Heart left ventricle (tissue), 16 donors: Measurements from ENCODE around the gene CDC14B. TPM values are rescaled to one million over a fixed set of nuclear protein-coding genes. Genes with fewer than 3 reads are reported as not detected.
"Not testable (repeated sequence)": the region's sequence is repeated elsewhere in the genome, so short reads cannot be mapped to it uniquely, and the experiment has no call there.

Experiments used
- ATAC-seq, 4 donors: fragments of 200-7000 bp; cut with Tn5 transposase; one replicate each; pipeline ENCODE4 v1.9.1; 2020 to 2022; ENCODE audit warnings: moderate library complexity in 4 of 4, mild to moderate bottlenecking in 3 of 4, moderate number of reproducible peaks in 1 of 4
- DNase-seq, 5 donors: peaks; one replicate each; pipeline ENCODE4 v3.0.0-alpha.2; 2020
- H3K27ac ChIP-seq, 12 donors: fragments of 200-600 bp; sonication (generic) in 4 of 12; one replicate each; pipeline versions ENCODE4 v1.5.0 to v1.8.0; 2016 to 2022; ENCODE audit warnings: mild to moderate bottlenecking in 2 of 12
- H3K27me3 ChIP-seq, 9 donors: fragments of 200-600 bp; sonication (generic) in 2 of 9; one replicate each; pipeline versions ENCODE4 v1.5.1 to v1.8.0; 2016 to 2022; ENCODE audit warnings: mild to moderate bottlenecking in 3 of 9
- H3K36me3 ChIP-seq, 9 donors: fragments of 200-600 bp; sonication (generic) in 2 of 9; one replicate each; pipeline versions ENCODE4 v1.5.0 to v1.8.0; 2018 to 2022; ENCODE audit warnings: mild to moderate bottlenecking in 2 of 9
- H3K4me1 ChIP-seq, 12 donors: fragments of 200-600 bp; sonication (generic) in 4 of 12; one replicate each; pipeline versions ENCODE4 v1.5.0 to v1.8.0; 2016 to 2022; ENCODE audit warnings: mild to moderate bottlenecking in 3 of 12
- H3K4me3 ChIP-seq, 12 donors: fragments of 200-600 bp; sonication (generic) in 4 of 12; one replicate each; pipeline versions ENCODE4 v1.5.0 to v1.8.0; 2017 to 2022; ENCODE audit warnings: mild to moderate bottlenecking in 9 of 12, moderate library complexity in 4 of 12
- H3K9me3 ChIP-seq, 12 donors: fragments of 200-600 bp; sonication (generic) in 4 of 12; one replicate each; pipeline versions ENCODE4 v1.5.0 to v1.8.0; 2016 to 2022; ENCODE audit warnings: mild to moderate bottlenecking in 1 of 12
- CTCF ChIP-seq, 12 donors: fragments of 200-600 bp; sonication (generic) in 4 of 12; IDR thresholded peaks; one replicate each; pipeline versions ENCODE4 v1.5.0 to v1.8.0; 2018 to 2022; ENCODE audit warnings: antibody characterized with exemption in 12 of 12, mild to moderate bottlenecking in 5 of 12
- POLR2A ChIP-seq, 2 donors: fragments of 450-650 bp; IDR thresholded peaks; one replicate each; pipeline ENCODE4 v1.6.1; 2017; ENCODE audit warnings: antibody characterized with exemption in 2 of 2, mild to moderate bottlenecking in 2 of 2, moderate library complexity in 2 of 2
- WGBS, 4 donors: extraction: QIAGEN DNeasy Blood & Tissue Kit in 2 of 4; methylation state at CpG; one replicate each; pipeline versions ENCODE4 v1.1.5 to v1.1.7; 2013 to 2018; 5-methylcytosine and 5-hydroxymethylcytosine counted together
- intact Hi-C, 10 donors: fragments of 100-400 bp; cut with DNase I; formaldehyde crosslinking; loops; one replicate each; pipeline versions ENCODE4 v1.11.1 to v1.14.2; 2022
- polyA plus RNA-seq, 2 donors: library from polyadenylated mRNA; stranded (reverse); fragments of 200-250 nt; gene quantifications; one replicate each; pipeline ENCODE4 v1.2.3, GENCODE V29; 2013
- total RNA-seq, 9 donors: library from RNA; depleted of rRNA in 2 of 9; stranded (reverse); fragments of >200 nt in 2 of 9; fragmentation: NEBNext Ultra II Directional in 3 of 9; extraction: Animal tissue kit (Norgen Biotek cat#: 25700) in 3 of 9; gene quantifications; one replicate each; pipeline versions ENCODE4 v1.1.0 to v1.2.4, GENCODE V29; 2016 to 2023
- donor health status: ischemic (EF 13 %, LVEDD 7.1; RV severe dilation, severe dysfunction).
- donor health status: healthy with polysubstance abuse.
- donor health status: DM: no; HTN: yes; CAD: no.
- donor health status: DM: no; HTN: no; CAD: no.
- donor health status: ischemic (EF 25% LVEDD 6.9; RV normal size, moderate dysfunction).
- donor health status: ischemic (EF 25% LVEDD 5.7; RV mildly dilated, moderate dysfunction).
- donor health status: healthy.
- donor health status: DM: yes; HTN: yes; CAD: no.
- donor health status: ischemic (EF 35%, LVEDD 5.7; RV mildly dilated, moderate dysfunction).
- donor health status: nonischemic (EF 11% LVEDD 7.7; RV severe dilation, severe dysfunction).
- donor health status: DM: yes; HTN: yes; CAD: no.
- donor health status: PGD.
- donor health status: ischemic (EF 29% LVEDD 5.4; RV normal size, mild dysfunction).
- donor health status: nonischemic (EF 23%, LVEDD 6.1; RV moderate dilation, normal function).

CDC14B gene
- total and polyA plus RNA-seq, 11 donors: 5.1 to 37.0 (median 23.7) TPM

GRCh38 chr9:96616817-96617438 is 2.7 kb downstream of the CDC14B start:
- peak overlapping the region in 2 of 12 donors; percentile 91 to 92 for H3K27ac ChIP-seq
- peaks cover 0 to 27% (median 17%) of the 10 kb centered on the region in 12 donors for H3K4me1 ChIP-seq
- H3K27me3 ChIP-seq: peaks cover 0 to 14% (median 0%) of the 10 kb centered on the region in 9 donors
- intact Hi-C loops: loop anchor here in 6 of 10 donors (5.0 to 10.0 kb wide), 6 partner anchors 35 to 165 kb away; partner anchors contain the start of gene HABP4 (in 3 of the 6)
- WGBS, 4 donors: 84 to 88% (median 86%) methylated on average over 7 of the region's 7 CpGs
- H3K9me3 ChIP-seq: no peaks in the 10 kb centered on the region
- H3K36me3 ChIP-seq: no peaks in the 10 kb centered on the region
- DNase-seq: no peak
- peak overlapping the region in 1 of 12 donors; percentile 88 for H3K4me3 ChIP-seq
- TF ChIP-seq POLR2A (IDR thresholded peaks at IDR 0.05) (no peak), CTCF (IDR thresholded peaks at IDR 0.05) (no peak)
- no peak for ATAC-seq

GRCh38 chr9:96615411-96615810 is 4.2 kb downstream of the CDC14B start:
- Histone ChIP-seq H3K4me1 (peaks cover 0 to 41% (median 20%) of the 10 kb centered on the region in 12 donors), H3K27ac (no peak overlapping the region), H3K36me3 (no peaks in the 10 kb centered on the region), H3K4me3 (no peak overlapping the region), H3K27me3 (peaks cover 0 to 14% (median 0%) of the 10 kb centered on the region in 9 donors), H3K9me3 (no peaks in the 10 kb centered on the region)
- intact Hi-C loops: loop anchor here in 6 of 10 donors (5.0 to 10.0 kb wide), 6 partner anchors 37 to 163 kb away; partner anchors contain the start of gene HABP4 (in 3 of the 6)
- no peak for TF ChIP-seq POLR2A (IDR thresholded peaks at IDR 0.05)
- TF ChIP-seq CTCF (IDR thresholded peaks at IDR 0.05): no peak
- DNase-seq (no peak), ATAC-seq (no peak)
- 81 to 91% (median 89%) methylated on average over 6 of the region's 6 CpGs for WGBS, 4 donors

GRCh38 chr9:96614664-96615063 is 5.0 kb downstream of the CDC14B start:
- intact Hi-C loops: loop anchor here in 6 of 10 donors (5.0 to 10.0 kb wide), 6 partner anchors 38 to 162 kb away; partner anchors contain the start of gene HABP4 (in 3 of the 6)
- 90 to 94% (median 91%) methylated on average over 4 of the region's 4 CpGs for WGBS, 4 donors
- not testable (repeated sequence) for H3K36me3 ChIP-seq, H3K9me3 ChIP-seq, H3K4me3 ChIP-seq, DNase-seq, ATAC-seq, H3K27ac ChIP-seq
- peaks cover 0 to 14% (median 0%) of the 10 kb centered on the region in 9 donors for H3K27me3 ChIP-seq
- peaks cover 0 to 41% (median 20%) of the 10 kb centered on the region in 12 donors for H3K4me1 ChIP-seq

GRCh38 chr9:96612966-96613589 is 6.6 kb downstream of the CDC14B start:
- Histone ChIP-seq H3K36me3 (no peaks in the 10 kb centered on the region), H3K27ac (peak overlapping the region in 9 of 12 donors; percentile 50 to 84 (median 73)), H3K27me3 (peaks cover 0 to 3% (median 0%) of the 10 kb centered on the region in 9 donors), H3K4me1 (peaks cover 0 to 41% (median 15%) of the 10 kb centered on the region in 12 donors), H3K9me3 (no peaks in the 10 kb centered on the region), H3K4me3 (no peak overlapping the region)
- no peak for DNase-seq
- peak in 3 of 4 donors; percentile 21 to 54 (median 38) for ATAC-seq
- intact Hi-C loops: loop anchor here in 2 of 10 donors (10.0 kb wide), 2 partner anchors 128 to 158 kb away; partner anchors contain the start of gene HABP4 (in 2 of the 2)
- TF ChIP-seq CTCF (IDR thresholded peaks at IDR 0.05) (no peak), POLR2A (IDR thresholded peaks at IDR 0.05) (no peak)
- 25 to 39% (median 27%) methylated on average over 1 of the region's 1 CpG for WGBS, 4 donors
